PC-9 (cell line): Measurements from ENCODE around the gene YPEL5.

Experiments used
- CTCF ChIP-seq: fragments of 200-600 bp; sonication (generic); conservative IDR thresholded peaks from 2 replicates; pipeline ENCODE4 v1.6.1; 2017; ENCODE audit warnings: mixed run types, antibody characterized with exemption, mild to moderate bottlenecking, moderate library complexity
- EZH2 ChIP-seq: fragments of 200-600 bp; sonication (generic); IDR thresholded peaks from 2 replicates; pipeline ENCODE4 v1.8.0; 2017; ENCODE audit warnings: antibody characterized with exemption, low read depth

DNA sequence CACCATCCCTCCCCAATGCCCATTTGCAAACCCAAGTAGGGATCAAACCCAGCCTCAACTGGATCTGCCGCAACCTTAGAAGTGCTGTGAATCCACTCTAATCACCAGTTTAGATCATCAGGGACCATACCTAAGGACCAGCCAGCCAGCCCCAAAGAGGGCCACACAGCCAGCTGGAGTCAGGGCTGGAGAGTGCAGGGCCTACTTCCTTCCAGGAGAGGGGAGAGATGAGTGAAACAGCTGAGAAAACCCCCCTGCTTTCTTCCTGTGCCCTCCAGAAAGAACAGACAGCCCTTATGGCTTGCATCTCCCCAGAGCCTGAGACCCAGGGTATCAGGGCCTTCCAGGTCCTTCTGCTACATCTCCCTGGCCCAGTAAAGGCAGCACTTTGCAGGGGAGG lies 25.8 kb downstream of the YPEL5 start:
- TF ChIP-seq EZH2 (no peak), CTCF (no peak)
